ENCODE measurements around the gene PCARE.

Gene PCARE

GRCh38 chr2:29063056-29063455, 11.3 kb downstream of the PCARE start:
- H3K27me3 ChIP-seq (ENCODE audit: control insufficient read depth in 1 of 2, insufficient read depth in 2 of 2, low read length in 2 of 2), result no peaks in the 10 kb centered on the region
- H3K27ac ChIP-seq (ENCODE audit: low read length), result peak overlapping the region; percentile 67
- no peak overlapping the region for H3K9ac ChIP-seq (ENCODE audit: low read length in 2 of 2)
- H3K4me3 ChIP-seq (ENCODE audit: low read length in 2 of 2), result peak overlapping the region in 1 of 2 donors; percentile 69
- peaks cover 32% of the 10 kb centered on the region for H3K4me1 ChIP-seq (ENCODE audit: control insufficient read depth, insufficient read depth, low read length)
- no peaks in the 10 kb centered on the region for H3K9me3 ChIP-seq (ENCODE audit: control insufficient read depth in 2 of 2, low read length in 2 of 2)
- H3K36me3 ChIP-seq (ENCODE audit: control insufficient read depth in 2 of 2, insufficient read depth in 2 of 2, low read length in 2 of 2), result no peaks in the 10 kb centered on the region

GRCh38 chr2:29062371-29062770, 12.0 kb downstream of the PCARE start:
- Histone ChIP-seq H3K27ac (ENCODE audit: low read length) (no peak overlapping the region), H3K36me3 (ENCODE audit: control insufficient read depth in 2 of 2, insufficient read depth in 2 of 2, low read length in 2 of 2) (no peaks in the 10 kb centered on the region), H3K4me3 (ENCODE audit: low read length in 2 of 2) (no peak overlapping the region), H3K4me1 (ENCODE audit: control insufficient read depth, insufficient read depth, low read length) (peaks cover 32% of the 10 kb centered on the region), H3K9ac (ENCODE audit: low read length in 2 of 2) (no peak overlapping the region), H3K27me3 (ENCODE audit: control insufficient read depth in 1 of 2, insufficient read depth in 2 of 2, low read length in 2 of 2) (no peaks in the 10 kb centered on the region), H3K9me3 (ENCODE audit: control insufficient read depth in 2 of 2, low read length in 2 of 2) (no peaks in the 10 kb centered on the region)

- no peaks in the 10 kb centered on the region for H3K27me3 ChIP-seq (ENCODE audit: control insufficient read depth in 1 of 2, insufficient read depth in 2 of 2, low read length in 2 of 2)
- no peak overlapping the region for H3K27ac ChIP-seq (ENCODE audit: low read length)
- peaks cover 32% of the 10 kb centered on the region for H3K4me1 ChIP-seq (ENCODE audit: control insufficient read depth, insufficient read depth, low read length)
- no peak overlapping the region for H3K9ac ChIP-seq (ENCODE audit: low read length in 2 of 2)
- H3K9me3 ChIP-seq (ENCODE audit: control insufficient read depth in 2 of 2, low read length in 2 of 2), result no peaks in the 10 kb centered on the region
- no peaks in the 10 kb centered on the region for H3K36me3 ChIP-seq (ENCODE audit: control insufficient read depth in 2 of 2, insufficient read depth in 2 of 2, low read length in 2 of 2)
- no peak overlapping the region for H3K4me3 ChIP-seq (ENCODE audit: low read length in 2 of 2)
Observed at GRCh38 chr2:29061616-29062015, 12.7 kb downstream of the PCARE start.

- Histone ChIP-seq H3K27ac (ENCODE audit: low read length) (no peak overlapping the region), H3K9ac (ENCODE audit: low read length in 2 of 2) (no peak overlapping the region), H3K4me1 (ENCODE audit: control insufficient read depth, insufficient read depth, low read length) (peaks cover 31% of the 10 kb centered on the region), H3K4me3 (ENCODE audit: low read length in 2 of 2) (no peak overlapping the region), H3K36me3 (ENCODE audit: control insufficient read depth in 2 of 2, insufficient read depth in 2 of 2, low read length in 2 of 2) (no peaks in the 10 kb centered on the region), H3K9me3 (ENCODE audit: control insufficient read depth in 2 of 2, low read length in 2 of 2) (no peaks in the 10 kb centered on the region), H3K27me3 (ENCODE audit: control insufficient read depth in 1 of 2, insufficient read depth in 2 of 2, low read length in 2 of 2) (no peaks in the 10 kb centered on the region)
Observed at GRCh38 chr2:29061176-29061575, 13.1 kb downstream of the PCARE start.

DNA sequence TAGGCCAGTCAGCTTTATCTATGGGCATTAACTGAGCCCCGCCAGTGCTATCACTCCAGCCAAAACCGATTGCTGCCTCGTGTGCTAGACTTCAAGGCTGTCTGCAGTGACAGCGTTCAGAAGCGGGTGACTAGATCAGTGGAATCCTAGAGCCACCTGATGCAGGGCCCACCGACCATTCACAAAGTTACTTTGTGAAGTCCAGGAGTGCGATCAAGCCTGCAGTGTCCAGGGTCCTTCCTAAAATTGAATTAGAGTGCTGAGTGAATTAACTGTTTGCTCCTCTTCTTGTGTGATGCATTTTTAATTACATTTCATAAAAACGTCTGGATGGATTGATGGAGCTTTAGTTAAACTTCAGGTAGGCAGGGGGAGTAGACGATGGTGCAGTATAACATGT, 13.9 kb downstream of the PCARE start:
- no peaks in the 10 kb centered on the region for H3K27me3 ChIP-seq (ENCODE audit: control insufficient read depth in 1 of 2, insufficient read depth in 2 of 2, low read length in 2 of 2)
- H3K9ac ChIP-seq (ENCODE audit: low read length in 2 of 2), result no peak overlapping the region
- no peak overlapping the region for H3K4me3 ChIP-seq (ENCODE audit: low read length in 2 of 2)
- no peaks in the 10 kb centered on the region for H3K9me3 ChIP-seq (ENCODE audit: control insufficient read depth in 2 of 2, low read length in 2 of 2)
- H3K27ac ChIP-seq (ENCODE audit: low read length), result no peak overlapping the region
- peaks cover 27% of the 10 kb centered on the region for H3K4me1 ChIP-seq (ENCODE audit: control insufficient read depth, insufficient read depth, low read length)
- H3K36me3 ChIP-seq (ENCODE audit: control insufficient read depth in 2 of 2, insufficient read depth in 2 of 2, low read length in 2 of 2), result no peaks in the 10 kb centered on the region

- H3K27me3 ChIP-seq (ENCODE audit: control insufficient read depth in 1 of 2, insufficient read depth in 2 of 2, low read length in 2 of 2), result no peaks in the 10 kb centered on the region
- H3K36me3 ChIP-seq (ENCODE audit: control insufficient read depth in 2 of 2, insufficient read depth in 2 of 2, low read length in 2 of 2), result no peaks in the 10 kb centered on the region
- H3K4me1 ChIP-seq (ENCODE audit: control insufficient read depth, insufficient read depth, low read length), result peaks cover 20% of the 10 kb centered on the region
- no peak overlapping the region for H3K9ac ChIP-seq (ENCODE audit: low read length in 2 of 2)
- H3K27ac ChIP-seq (ENCODE audit: low read length), result no peak overlapping the region
- no peak overlapping the region for H3K4me3 ChIP-seq (ENCODE audit: low read length in 2 of 2)
- H3K9me3 ChIP-seq (ENCODE audit: control insufficient read depth in 2 of 2, low read length in 2 of 2), result no peaks in the 10 kb centered on the region
Observed at GRCh38 chr2:29059624-29060023, 14.7 kb downstream of the PCARE start.

DNA sequence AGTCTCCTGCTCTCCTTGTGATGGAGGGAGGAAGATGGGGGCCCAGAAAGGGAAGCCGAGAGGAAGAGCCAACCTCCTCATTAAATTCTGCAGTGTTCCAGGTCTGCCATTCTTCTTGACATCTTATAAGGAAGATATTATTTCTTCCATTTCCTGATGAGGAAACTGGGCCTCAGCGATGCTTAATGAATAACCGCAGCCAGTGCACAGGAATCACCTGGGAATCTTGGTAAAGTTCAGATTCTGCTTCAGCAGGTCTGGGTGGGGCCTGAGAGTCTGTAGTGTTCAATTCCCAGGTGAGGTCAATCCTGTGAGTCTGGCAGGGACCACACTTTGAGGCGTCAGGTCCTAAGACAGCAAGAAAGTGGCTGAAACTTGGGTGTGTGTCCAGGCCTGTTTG, 17.3 kb downstream of the PCARE start:
- no peaks in the 10 kb centered on the region for H3K36me3 ChIP-seq (ENCODE audit: control insufficient read depth in 2 of 2, insufficient read depth in 2 of 2, low read length in 2 of 2)
- no peak overlapping the region for H3K4me3 ChIP-seq (ENCODE audit: low read length in 2 of 2)

DNA sequence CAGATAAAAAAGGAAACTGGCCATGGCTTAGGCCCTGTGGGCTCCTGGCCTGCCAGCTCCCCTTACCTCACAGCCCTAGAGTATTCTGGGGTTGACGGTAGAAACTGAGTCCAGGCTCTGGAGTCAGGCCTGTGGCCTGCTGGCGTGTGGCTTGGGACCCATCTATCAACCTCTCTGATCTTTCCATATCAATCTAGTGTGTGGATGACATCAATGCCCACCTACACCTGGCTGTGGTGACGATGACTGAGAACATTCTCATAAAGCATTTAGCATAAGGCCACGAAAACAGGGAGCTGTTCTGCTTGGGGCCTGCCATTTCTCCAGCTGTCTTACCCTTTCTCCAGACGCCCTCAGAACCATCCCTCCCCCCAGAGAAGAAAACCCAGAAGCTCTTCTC, 17.9 kb downstream of the PCARE start:
- no peaks in the 10 kb centered on the region for H3K36me3 ChIP-seq (ENCODE audit: control insufficient read depth in 2 of 2, insufficient read depth in 2 of 2, low read length in 2 of 2)

More for the DNA sequence above, 17.3 kb downstream of the PCARE start:
- Histone ChIP-seq H3K27me3 (ENCODE audit: control insufficient read depth in 1 of 2, insufficient read depth in 2 of 2, low read length in 2 of 2) (no peaks in the 10 kb centered on the region), H3K4me1 (ENCODE audit: control insufficient read depth, insufficient read depth, low read length) (peaks cover 4% of the 10 kb centered on the region), H3K9me3 (ENCODE audit: control insufficient read depth in 2 of 2, low read length in 2 of 2) (no peaks in the 10 kb centered on the region), H3K9ac (ENCODE audit: low read length in 2 of 2) (no peak overlapping the region), H3K27ac (ENCODE audit: low read length) (no peak overlapping the region)

GRCh38 chr2:29055601-29056000, 18.7 kb downstream of the PCARE start:
- H3K27ac ChIP-seq (ENCODE audit: low read length), result no peak overlapping the region
- H3K36me3 ChIP-seq (ENCODE audit: control insufficient read depth in 2 of 2, insufficient read depth in 2 of 2, low read length in 2 of 2), result no peaks in the 10 kb centered on the region
- H3K9ac ChIP-seq (ENCODE audit: low read length in 2 of 2), result no peak overlapping the region
- peaks cover 4% of the 10 kb centered on the region for H3K4me1 ChIP-seq (ENCODE audit: control insufficient read depth, insufficient read depth, low read length)
- H3K27me3 ChIP-seq (ENCODE audit: control insufficient read depth in 1 of 2, insufficient read depth in 2 of 2, low read length in 2 of 2), result no peaks in the 10 kb centered on the region
- no peaks in the 10 kb centered on the region for H3K9me3 ChIP-seq (ENCODE audit: control insufficient read depth in 2 of 2, low read length in 2 of 2)
- no peak overlapping the region for H3K4me3 ChIP-seq (ENCODE audit: low read length in 2 of 2)

More for the DNA sequence above, 17.9 kb downstream of the PCARE start:
- Histone ChIP-seq H3K27me3 (ENCODE audit: control insufficient read depth in 1 of 2, insufficient read depth in 2 of 2, low read length in 2 of 2) (no peaks in the 10 kb centered on the region), H3K4me1 (ENCODE audit: control insufficient read depth, insufficient read depth, low read length) (peaks cover 4% of the 10 kb centered on the region), H3K9ac (ENCODE audit: low read length in 2 of 2) (no peak overlapping the region), H3K9me3 (ENCODE audit: control insufficient read depth in 2 of 2, low read length in 2 of 2) (no peaks in the 10 kb centered on the region), H3K27ac (ENCODE audit: low read length) (no peak overlapping the region), H3K4me3 (ENCODE audit: low read length in 2 of 2) (no peak overlapping the region)

- Histone ChIP-seq H3K4me3 (ENCODE audit: low read length in 2 of 2) (no peak overlapping the region), H3K9ac (ENCODE audit: low read length in 2 of 2) (no peak overlapping the region), H3K9me3 (ENCODE audit: control insufficient read depth in 2 of 2, low read length in 2 of 2) (no peaks in the 10 kb centered on the region)
Observed at GRCh38 chr2:29054430-29054829, 19.9 kb downstream of the PCARE start.

GRCh38 chr2:29053670-29054400, 20.5 kb downstream of the PCARE start:
- H3K27me3 ChIP-seq (ENCODE audit: control insufficient read depth in 1 of 2, insufficient read depth in 2 of 2, low read length in 2 of 2), result no peaks in the 10 kb centered on the region
- no peak overlapping the region for H3K9ac ChIP-seq (ENCODE audit: low read length in 2 of 2)
- no peaks in the 10 kb centered on the region for H3K9me3 ChIP-seq (ENCODE audit: control insufficient read depth in 2 of 2, low read length in 2 of 2)
- no peaks in the 10 kb centered on the region for H3K36me3 ChIP-seq (ENCODE audit: control insufficient read depth in 2 of 2, insufficient read depth in 2 of 2, low read length in 2 of 2)
- no peak overlapping the region for H3K4me3 ChIP-seq (ENCODE audit: low read length in 2 of 2)
- peaks cover 4% of the 10 kb centered on the region for H3K4me1 ChIP-seq (ENCODE audit: control insufficient read depth, insufficient read depth, low read length)
- no peak overlapping the region for H3K27ac ChIP-seq (ENCODE audit: low read length)

More at GRCh38 chr2:29054430-29054829, 19.9 kb downstream of the PCARE start:
- Histone ChIP-seq H3K27me3 (ENCODE audit: control insufficient read depth in 1 of 2, insufficient read depth in 2 of 2, low read length in 2 of 2) (no peaks in the 10 kb centered on the region), H3K27ac (ENCODE audit: low read length) (no peak overlapping the region), H3K36me3 (ENCODE audit: control insufficient read depth in 2 of 2, insufficient read depth in 2 of 2, low read length in 2 of 2) (no peaks in the 10 kb centered on the region), H3K4me1 (ENCODE audit: control insufficient read depth, insufficient read depth, low read length) (peaks cover 4% of the 10 kb centered on the region)
